OCI-LY3 (cell line): ENCODE data around the gene SSPN.

Experiments
- EZH2phosphoT487 ChIP-seq: fragments of 200-600 bp; shearing (Covaris generic); IDR thresholded peaks from 2 replicates; pipeline ENCODE4 v1.6.1; 2018; ENCODE audit warnings: antibody characterized with exemption, mixed run types, low read depth
- TF ChIP-seq, protein P1 (sequence below): fragments of 200-600, 300-600 bp; sonication (generic); IDR thresholded peaks from 2 replicates; pipeline ENCODE4 v1.5.1; 2014; ENCODE audit warnings: antibody characterized with exemption, low read length, low read depth

DNA sequence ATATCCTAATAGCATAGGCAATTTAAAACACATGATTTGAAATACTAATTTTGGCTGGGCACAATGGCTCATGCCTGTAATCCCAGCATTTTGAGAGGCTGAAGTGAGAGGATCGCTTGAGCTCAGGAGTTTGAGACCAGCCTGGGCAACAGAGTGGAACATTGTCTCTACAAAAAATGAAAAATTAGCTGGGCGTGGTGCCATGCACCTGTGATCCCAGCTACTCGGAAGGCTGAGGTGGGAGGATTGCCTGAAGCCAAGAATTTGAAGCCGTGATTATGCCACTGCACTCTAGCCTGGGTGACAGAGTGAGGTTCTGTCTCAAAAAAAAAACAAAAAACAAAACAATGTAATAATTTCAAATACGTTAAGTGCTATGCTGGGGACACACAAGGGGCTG is 83.3 kb downstream of the SSPN start:
- TF ChIP-seq, protein P1, sequence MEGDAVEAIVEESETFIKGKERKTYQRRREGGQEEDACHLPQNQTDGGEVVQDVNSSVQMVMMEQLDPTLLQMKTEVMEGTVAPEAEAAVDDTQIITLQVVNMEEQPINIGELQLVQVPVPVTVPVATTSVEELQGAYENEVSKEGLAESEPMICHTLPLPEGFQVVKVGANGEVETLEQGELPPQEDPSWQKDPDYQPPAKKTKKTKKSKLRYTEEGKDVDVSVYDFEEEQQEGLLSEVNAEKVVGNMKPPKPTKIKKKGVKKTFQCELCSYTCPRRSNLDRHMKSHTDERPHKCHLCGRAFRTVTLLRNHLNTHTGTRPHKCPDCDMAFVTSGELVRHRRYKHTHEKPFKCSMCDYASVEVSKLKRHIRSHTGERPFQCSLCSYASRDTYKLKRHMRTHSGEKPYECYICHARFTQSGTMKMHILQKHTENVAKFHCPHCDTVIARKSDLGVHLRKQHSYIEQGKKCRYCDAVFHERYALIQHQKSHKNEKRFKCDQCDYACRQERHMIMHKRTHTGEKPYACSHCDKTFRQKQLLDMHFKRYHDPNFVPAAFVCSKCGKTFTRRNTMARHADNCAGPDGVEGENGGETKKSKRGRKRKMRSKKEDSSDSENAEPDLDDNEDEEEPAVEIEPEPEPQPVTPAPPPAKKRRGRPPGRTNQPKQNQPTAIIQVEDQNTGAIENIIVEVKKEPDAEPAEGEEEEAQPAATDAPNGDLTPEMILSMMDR, result no peak
- no peak for TF ChIP-seq EZH2phosphoT487
